ENCODE data around the gene SPATA20. TPM values are rescaled to one million over a fixed set of nuclear protein-coding genes. Genes with fewer than 3 reads are reported as not detected.

The SPATA20 gene
- total and polyA plus RNA-seq, 2 of the 4 experiments (the other 2 are of a cell fraction) = 17.0 to 35.0 TPM

DNA sequence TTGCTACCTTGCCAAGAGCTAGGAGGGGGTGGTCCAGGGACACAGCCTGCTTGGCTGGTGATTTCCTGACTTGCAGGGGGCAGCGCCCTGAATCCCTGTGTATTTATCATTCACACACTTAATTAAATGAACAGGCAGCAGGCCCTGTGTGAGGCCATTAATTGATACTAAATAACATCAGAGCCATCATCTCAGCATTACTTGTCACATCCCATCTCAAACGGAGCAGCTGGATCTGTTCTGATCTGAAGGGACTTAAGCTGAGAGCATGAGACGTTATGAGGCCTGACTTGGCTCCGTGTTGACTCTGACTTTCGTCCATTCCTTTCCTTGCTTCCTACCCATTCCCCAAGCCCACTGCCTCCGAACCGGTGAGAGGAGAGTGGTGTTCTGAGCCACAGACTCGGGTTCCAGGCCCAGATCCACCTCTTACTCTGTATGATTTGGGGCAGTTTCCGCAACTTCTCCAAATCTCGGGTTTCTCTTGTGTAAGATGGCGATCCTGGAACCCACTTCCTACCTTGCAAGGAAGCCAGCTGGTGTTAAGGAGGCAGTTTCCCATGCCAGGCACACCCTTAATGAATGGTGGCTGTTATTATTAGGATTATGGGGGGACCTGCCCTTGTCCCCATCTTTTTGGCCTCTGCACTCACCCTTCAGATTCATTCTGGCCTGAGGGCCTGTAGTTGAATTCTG lies 47.3 kb downstream of the SPATA20 start:
- no peak overlapping the region for H2AK9ac ChIP-seq (replicated peaks; ENCODE audit: low read depth, low read length, poor library complexity)
- dilution Hi-C loops (cut with HindIII; ENCODE audit: low sequenced_read_pairs, unreplicated experiment) (no loop called here), in situ Hi-C loops (cut with MboI; ENCODE audit: low sequenced_read_pairs) (no loop called here), intact Hi-C loops (cut with micrococcal nuclease) (no loop called here)
- no peak overlapping the region for H3K9ac ChIP-seq (ENCODE audit: low read depth, low read length)
- H2BK5ac ChIP-seq (ENCODE audit: low read depth, low read length, poor library complexity, severe bottlenecking) = no peak overlapping the region
- H3K4ac ChIP-seq (ENCODE audit: low read depth, low read length) = no peak overlapping the region
- H4K91ac ChIP-seq (ENCODE audit: insufficient read depth, low read depth, low read length) = no peak overlapping the region
- H3K4me2 ChIP-seq (ENCODE audit: low read depth, low read length) = no peak overlapping the region
- H3K79me1 ChIP-seq (ENCODE audit: low read depth in 1 of 2, low read length in 2 of 2) = no peaks in the 10 kb centered on the region
- no peak overlapping the region for H3K23ac ChIP-seq (ENCODE audit: low read depth, low read length)
- no peaks in the 10 kb centered on the region for H3K9me3 ChIP-seq (ENCODE audit: control insufficient read depth, insufficient read depth, low read length)
- H2BK120ac ChIP-seq (ENCODE audit: low read depth, low read length) = no peak overlapping the region
- ATAC-seq (ENCODE audit: low read depth) (no peak), DNase-seq (no peak)
- BruUV-seq (replicated peaks) = no TSS peak
- H3K4me3 ChIP-seq (ENCODE audit: insufficient read depth, low read depth, low read length) = no peak overlapping the region
- no peak overlapping the region for H4K5ac ChIP-seq (ENCODE audit: low read depth, low read length)
- H2BK20ac ChIP-seq (ENCODE audit: low read depth, low read length) = no peak overlapping the region
- H2BK15ac ChIP-seq (ENCODE audit: low read depth, low read length) = no peak overlapping the region
- H3K56ac ChIP-seq (ENCODE audit: extremely low read depth, insufficient read depth, low read length) = no peak overlapping the region
- no peak overlapping the region for H4K8ac ChIP-seq (ENCODE audit: low read depth in 2 of 2, low read length in 2 of 2)
- no peak overlapping the region for H3K27ac ChIP-seq (ENCODE audit: insufficient read depth, low read length)
- 0 out of 2 replicates have a peak, but pooled peaks cover 5% of the 10 kb centered on the region for H3K9me1 ChIP-seq (ENCODE audit: insufficient read depth, low read length)
- no peaks in the 10 kb centered on the region; the same call in 1 of the 2 replicates for H3K4me1 ChIP-seq (ENCODE audit: control insufficient read depth, insufficient read depth, low read length)
- no peak overlapping the region for H3K18ac ChIP-seq (ENCODE audit: low read depth, low read length)
- TF ChIP-seq MAFK (IDR thresholded peaks at IDR 0.05; ENCODE audit: low read depth, low read length) = no peak
- TF ChIP-seq FOS (IDR thresholded peaks at IDR 0.05; ENCODE audit: low read depth, low read length) = no peak
- TF ChIP-seq, protein P1, sequence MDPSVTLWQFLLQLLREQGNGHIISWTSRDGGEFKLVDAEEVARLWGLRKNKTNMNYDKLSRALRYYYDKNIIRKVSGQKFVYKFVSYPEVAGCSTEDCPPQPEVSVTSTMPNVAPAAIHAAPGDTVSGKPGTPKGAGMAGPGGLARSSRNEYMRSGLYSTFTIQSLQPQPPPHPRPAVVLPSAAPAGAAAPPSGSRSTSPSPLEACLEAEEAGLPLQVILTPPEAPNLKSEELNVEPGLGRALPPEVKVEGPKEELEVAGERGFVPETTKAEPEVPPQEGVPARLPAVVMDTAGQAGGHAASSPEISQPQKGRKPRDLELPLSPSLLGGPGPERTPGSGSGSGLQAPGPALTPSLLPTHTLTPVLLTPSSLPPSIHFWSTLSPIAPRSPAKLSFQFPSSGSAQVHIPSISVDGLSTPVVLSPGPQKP (IDR thresholded peaks at IDR 0.05; ENCODE audit: borderline replicate concordance, low read depth, low read length) = no peak
- no peak for TF ChIP-seq RCOR1 (IDR thresholded peaks at IDR 0.05; ENCODE audit: insufficient replicate concordance, low read length)
- no peak for TF ChIP-seq BHLHE40 (IDR thresholded peaks at IDR 0.05; ENCODE audit: low read depth, low read length)
- ChIA-PET CTCF (no interaction called here), POLR2A (ENCODE audit: unreplicated experiment) (no interaction called here)
- no peak overlapping the region for H2AFZ ChIP-seq (replicated peaks; ENCODE audit: low read length, poor library complexity)
- no peak overlapping the region for H2AK5ac ChIP-seq (ENCODE audit: low read depth, low read length)
- H3K36me3 ChIP-seq (ENCODE audit: control insufficient read depth, insufficient read depth, low read length) = no peaks in the 10 kb centered on the region
- no peak overlapping the region for H3K14ac ChIP-seq (replicated peaks; ENCODE audit: low read depth, low read length)
- H3K27me3 ChIP-seq (ENCODE audit: control insufficient read depth, insufficient read depth, low read length) = peaks cover 26% of the 10 kb centered on the region; the same call in 1 of the 2 replicates
- 60% methylated on average over 4 of the region's 11 CpGs; no CpG with 5 or more reads in 1 of the 2 experiments for WGBS, 2 experiments (ENCODE audit: extremely low coverage in 2 of 2, insufficient read length in 1 of 2)
- H4K20me1 ChIP-seq (ENCODE audit: insufficient read depth, low read length) = no peaks in the 10 kb centered on the region
